Heart right ventricle (tissue), 16 donors: ENCODE results near the gene MON1A. TPM values are rescaled to one million over a fixed set of nuclear protein-coding genes. Genes with fewer than 3 reads are reported as not detected.
"Not testable (repeated sequence)": the region's sequence is repeated elsewhere in the genome, so short reads cannot be mapped to it uniquely, and the experiment has no call there.

Source experiments
- ATAC-seq, 8 donors: fragments of 200-7000 bp; cut with Tn5 transposase; one replicate each; pipeline ENCODE4 v1.9.1; 2020; ENCODE audit warnings: mild to moderate bottlenecking in 8 of 8, moderate library complexity in 8 of 8, moderate number of reproducible peaks in 1 of 8
- DNase-seq, 2 donors: peaks; one replicate each; pipeline ENCODE4 v3.0.0-alpha.2; 2020
- H3K27ac ChIP-seq, 10 donors: fragments of 200-600 bp; sonication (generic) in 2 of 10; one replicate each; pipeline versions ENCODE4 v1.5.0 to v1.8.0; 2020 to 2022; ENCODE audit warnings: mild to moderate bottlenecking in 3 of 10
- H3K27me3 ChIP-seq, 7 donors: fragments of 200-600 bp; one replicate each; pipeline ENCODE4 v1.8.0; 2021 to 2022; ENCODE audit warnings: mild to moderate bottlenecking in 2 of 7
- H3K36me3 ChIP-seq, 9 donors: fragments of 200-600 bp; sonication (generic) in 1 of 9; one replicate each; pipeline versions ENCODE4 v1.5.0 to v1.8.0; 2020 to 2022; ENCODE audit warnings: mild to moderate bottlenecking in 2 of 9
- H3K4me1 ChIP-seq, 9 donors: fragments of 200-600 bp; sonication (generic) in 1 of 9; one replicate each; pipeline versions ENCODE4 v1.5.0 to v1.8.0; 2020 to 2022; ENCODE audit warnings: mild to moderate bottlenecking in 4 of 9
- H3K4me3 ChIP-seq, 10 donors: fragments of 200-600 bp; sonication (generic) in 2 of 10; one replicate each; pipeline versions ENCODE4 v1.5.0 to v1.8.0; 2020 to 2022; ENCODE audit warnings: mild to moderate bottlenecking in 7 of 10, moderate library complexity in 2 of 10
- H3K9me3 ChIP-seq, 11 donors: fragments of 200-600 bp in 10 of 11; sonication (generic) in 2 of 11; one replicate each; pipeline versions ENCODE4 v1.5.0 to v1.8.0; 2013 to 2022; ENCODE audit warnings: mild to moderate bottlenecking in 2 of 11, control low read depth in 1 of 11, moderate library complexity in 1 of 11
- CTCF ChIP-seq, 9 donors: fragments of 200-600 bp; sonication (generic) in 2 of 9; IDR thresholded peaks; one replicate each; pipeline versions ENCODE4 v1.5.0 to v1.8.0; 2021 to 2022; ENCODE audit warnings: antibody characterized with exemption in 9 of 9, mild to moderate bottlenecking in 5 of 9, moderate library complexity in 1 of 9
- WGBS, 2 donors: extraction: QIAGEN DNeasy Blood & Tissue Kit; methylation state at CpG; one replicate each; pipeline ENCODE4 v1.1.7; 2013; ENCODE audit warnings: inconsistent platforms in 1 of 2; 5-methylcytosine and 5-hydroxymethylcytosine counted together
- intact Hi-C, 10 donors: fragments of 100-400 bp; cut with DNase I; formaldehyde crosslinking; loops; one replicate each; pipeline versions ENCODE4 v1.11.1 to v1.14.2; 2022
- polyA plus RNA-seq, 2 donors: library from polyadenylated mRNA; stranded (reverse); fragments of 200-250 nt; gene quantifications; one replicate each; pipeline ENCODE4 v1.2.3, GENCODE V29; 2013
- total RNA-seq, 10 donors: library from RNA; stranded (reverse); fragmentation: NEBNext Ultra II Directional in 3 of 10; extraction: Animal tissue kit (Norgen Biotek cat#: 25700) in 3 of 10; gene quantifications; one replicate each; pipeline versions ENCODE4 v1.2.1 to v1.2.4, GENCODE V29; 2021 to 2023
- donor health status: Arrhythmogenic right ventricular cardiomyopathy.
- donor health status: ischemic (EF 13 %, LVEDD 7.1; RV severe dilation, severe dysfunction).
- donor health status: healthy with polysubstance abuse.
- donor health status: DM: no; HTN: yes; CAD: no.
- donor health status: DM: no; HTN: no; CAD: no.
- donor health status: ischemic (EF 25% LVEDD 6.9; RV normal size, moderate dysfunction).
- donor health status: ischemic (EF 25% LVEDD 5.7; RV mildly dilated, moderate dysfunction).
- donor health status: healthy.
- donor health status: DM: yes; HTN: yes; CAD: no.
- donor health status: Ischemic cardiomyopathy.
- donor health status: ischemic (EF 35%, LVEDD 5.7; RV mildly dilated, moderate dysfunction).
- donor health status: nonischemic (EF 11% LVEDD 7.7; RV severe dilation, severe dysfunction).
- donor health status: DM: yes; HTN: yes; CAD: no.
- donor health status: PGD.
- donor health status: ischemic (EF 29% LVEDD 5.4; RV normal size, mild dysfunction).
- donor health status: nonischemic (EF 23%, LVEDD 6.1; RV moderate dilation, normal function).

Gene MON1A
- total and polyA plus RNA-seq, 12 donors = 5.3 to 10.6 (median 6.7) TPM

GRCh38 chr3:49937090-49937489 lies 7.5 kb upstream of the MON1A start:
- Histone ChIP-seq H3K36me3 (peaks cover 0 to 2% (median 0%) of the 10 kb centered on the region in 9 donors), H3K4me1 (peaks cover 5 to 23% (median 20%) of the 10 kb centered on the region in 9 donors), H3K4me3 (no peak overlapping the region), H3K27me3 (no peaks in the 10 kb centered on the region), H3K9me3 (no peaks in the 10 kb centered on the region), H3K27ac (no peak overlapping the region)
- no peak for ATAC-seq
- WGBS, 2 donors = 63 to 69% methylated on average over 3 of the region's 3 CpGs
- TF ChIP-seq CTCF (IDR thresholded peaks at IDR 0.05) = no peak
- intact Hi-C loops = no loop called here
- DNase-seq = no peak

DNA sequence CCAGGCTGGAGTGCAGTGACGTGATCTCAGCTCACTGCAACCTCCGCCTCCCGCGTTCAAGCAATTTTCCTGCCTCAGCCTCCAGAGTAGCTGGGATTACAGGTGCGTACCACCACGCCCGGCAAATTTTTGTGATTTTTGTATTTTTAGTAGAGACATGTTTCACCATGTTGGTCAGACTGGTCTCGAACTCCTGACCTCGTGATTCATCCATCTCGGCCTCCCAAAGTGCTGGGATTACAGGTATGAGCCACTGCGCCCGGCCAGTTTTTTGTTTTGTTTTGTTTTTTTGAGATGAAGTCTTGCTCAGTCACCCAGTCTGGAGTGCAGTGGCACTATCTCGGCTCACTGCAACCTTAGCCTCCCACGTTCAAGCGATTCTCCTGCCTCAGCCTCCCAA lies 2.7 kb upstream of the MON1A start:
- WGBS, 2 donors = 94% methylated on average over 15 of the region's 15 CpGs
- H3K36me3 ChIP-seq, DNase-seq, H3K27ac ChIP-seq, H3K4me3 ChIP-seq, H3K27me3 ChIP-seq, intact Hi-C loops, H3K9me3 ChIP-seq, ATAC-seq: not testable (repeated sequence)
- peaks cover 0 to 35% (median 21%) of the 10 kb centered on the region in 9 donors for H3K4me1 ChIP-seq

DNA sequence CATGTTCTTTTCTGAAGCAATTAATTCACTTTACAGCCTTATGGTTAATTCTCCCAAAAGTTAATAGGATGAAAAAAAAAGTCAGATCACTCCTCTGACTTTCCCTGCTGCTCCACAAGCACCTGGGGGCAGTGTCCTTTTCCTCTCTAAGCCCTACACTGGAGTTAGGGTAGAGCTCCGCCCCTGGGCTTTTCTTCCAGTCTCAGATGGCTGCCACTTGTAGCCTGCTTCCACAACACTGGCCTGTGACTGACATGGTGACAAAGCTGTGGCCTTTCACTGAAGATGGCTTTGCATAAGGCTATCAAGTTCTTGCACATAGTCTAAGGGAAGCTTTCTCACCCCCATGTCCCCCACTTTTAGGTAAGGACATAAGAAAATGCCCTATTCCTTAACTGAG lies 1.3 kb upstream of the MON1A start:
- H3K27ac ChIP-seq = peak overlapping the region in 9 of 10 donors; percentile 76 to 95 (median 90)

DNA sequence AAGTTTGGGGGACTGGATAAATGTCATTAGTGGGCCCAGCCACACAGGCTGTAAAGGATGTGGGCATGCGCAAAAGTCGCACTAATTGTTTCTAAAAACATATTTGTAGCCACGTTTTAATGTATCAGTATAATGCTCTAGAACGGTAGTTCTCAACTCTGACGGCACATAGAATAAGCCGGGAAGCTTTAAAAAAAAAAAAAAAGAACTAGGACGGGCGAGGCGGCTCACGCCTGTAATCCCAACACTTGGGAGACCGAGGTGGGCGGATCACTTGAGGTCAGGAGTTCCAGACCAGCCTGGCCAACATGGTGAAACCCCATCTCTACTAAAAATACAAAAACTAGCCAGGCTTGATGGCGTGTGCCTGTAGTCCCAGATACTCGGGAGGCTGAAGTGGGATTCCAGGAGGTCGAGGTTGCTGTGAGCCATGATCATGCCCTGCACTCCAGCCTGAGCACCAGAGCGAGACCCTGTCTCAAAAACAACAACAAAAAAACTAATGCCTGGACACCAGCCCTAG lies 618 bp upstream of the MON1A start:
- 40 to 46% methylated on average over 16 of the region's 16 CpGs for WGBS, 2 donors
- intact Hi-C loops = no loop called here
- ATAC-seq = peak in 3 of 8 donors; percentile 0 to 12 (median 2)

More for the DNA sequence above, 1.3 kb upstream of the MON1A start:
- Histone ChIP-seq H3K27me3 (no peaks in the 10 kb centered on the region), H3K9me3 (no peaks in the 10 kb centered on the region), H3K36me3 (no peaks in the 10 kb centered on the region), H3K4me3 (no peak overlapping the region), H3K4me1 (peaks cover 0 to 35% (median 21%) of the 10 kb centered on the region in 9 donors)
- no peak for ATAC-seq
- TF ChIP-seq CTCF (IDR thresholded peaks at IDR 0.05) = no peak
- intact Hi-C loops = no loop called here
- no peak for DNase-seq
- 86 to 93% methylated on average over 1 of the region's 1 CpG for WGBS, 2 donors

More for the DNA sequence above, 618 bp upstream of the MON1A start:
- Histone ChIP-seq H3K27me3 (no peaks in the 10 kb centered on the region), H3K9me3 (no peaks in the 10 kb centered on the region), H3K4me3 (peak overlapping the region; percentile 34 to 96 (median 78)), H3K36me3 (no peaks in the 10 kb centered on the region), H3K4me1 (peaks cover 0 to 35% (median 21%) of the 10 kb centered on the region in 9 donors), H3K27ac (peak overlapping the region; percentile 76 to 95 (median 90))
- TF ChIP-seq CTCF (IDR thresholded peaks at IDR 0.05) = no peak
- no peak for DNase-seq
